GM18951 (cell line): ENCODE results near the gene DEFB131B.
A peak's percentile ranks its signal among the peaks of the same experiment; 100 is the strongest.
"Not testable (repeated sequence)": the region's sequence is repeated elsewhere in the genome, so short reads cannot be mapped to it uniquely, and the experiment has no call there.

Experiments used
- POLR2A ChIP-seq: IDR thresholded peaks from 4 replicates; pipeline ENCODE4 v1.6.1; 2011; ENCODE audit warnings: mild to moderate bottlenecking; ENCODE audit not compliant: insufficient read length, insufficient read depth; ENCODE audit errors: extremely low read depth
- in situ Hi-C: fragments of 300-500 bp; cut with MboI; formaldehyde crosslinking; loops from one replicate; pipeline ENCODE4 v1.12.0; 2022; ENCODE audit warnings: low sequenced_read_pairs, mixed read lengths, inconsistent platforms; ENCODE audit not compliant: unreplicated experiment

The DEFB131B gene

GRCh38 chr11:71895961-71896360 is 17.7 kb downstream of the DEFB131B start:
- no peak for TF ChIP-seq POLR2A
- in situ Hi-C loops: no loop called here

- in situ Hi-C loops: not testable (repeated sequence)
Measured at GRCh38 chr11:71901137-71901536, 22.9 kb downstream of the DEFB131B start.

- no peak for TF ChIP-seq POLR2A
- in situ Hi-C loops: no loop called here
Measured at GRCh38 chr11:71908218-71908617, 30.0 kb downstream of the DEFB131B start.

GRCh38 chr11:71910775-71911174 is 32.5 kb downstream of the DEFB131B start:
- in situ Hi-C loops: not testable (repeated sequence)

- in situ Hi-C loops: not testable (repeated sequence)
Measured at GRCh38 chr11:71911321-71911985, 33.2 kb downstream of the DEFB131B start.

GRCh38 chr11:71911986-71912340 is 33.7 kb downstream of the DEFB131B start:
- in situ Hi-C loops: not testable (repeated sequence)

- no peak for TF ChIP-seq POLR2A
- in situ Hi-C loops: no loop called here
Measured at GRCh38 chr11:71913756-71914526, 35.7 kb downstream of the DEFB131B start.

GRCh38 chr11:71914617-71915189 is 36.5 kb downstream of the DEFB131B start:
- TF ChIP-seq POLR2A: no peak
- in situ Hi-C loops: no loop called here

GRCh38 chr11:71917646-71918140 is 39.4 kb downstream of the DEFB131B start:
- no peak for TF ChIP-seq POLR2A
- in situ Hi-C loops: no loop called here

- peak; percentile 71 for TF ChIP-seq POLR2A
- in situ Hi-C loops: no loop called here
Measured at GRCh38 chr11:71927820-71928736, 49.8 kb downstream of the DEFB131B start, which contains the start of gene XNDC1N. XNDC1N (minus strand) TSS chr11:71928594; CDS start chr11:71923353, 5,241 bp downstream.

GRCh38 chr11:71928737-71929443 is 50.6 kb downstream of the DEFB131B start, which contains the start of gene RNF121:
RNF121 (plus strand) TSS chr11:71929046; CDS start chr11:71929062, 16 bp downstream.
- in situ Hi-C loops: no loop called here
- TF ChIP-seq POLR2A: peak; percentile 83

- in situ Hi-C loops: no loop called here
- TF ChIP-seq POLR2A: no peak
Measured at GRCh38 chr11:71929491-71929890, 51.2 kb downstream of the DEFB131B start.

GRCh38 chr11:71930556-71931244 is 52.4 kb downstream of the DEFB131B start:
- TF ChIP-seq POLR2A: no peak
- in situ Hi-C loops: no loop called here
